Measurements from ENCODE around the gene CCDC183. TPM values are rescaled to one million over a fixed set of nuclear protein-coding genes. Genes with fewer than 3 reads are reported as not detected.
"Not testable (repeated sequence)": the region's sequence is repeated elsewhere in the genome, so short reads cannot be mapped to it uniquely, and the experiment has no call there.

The CCDC183 gene
- total and polyA plus RNA-seq, 2 donors from 2014 or later, result 0.88 to 3.1 TPM

GRCh38 chr9:136754059-136754572 lies 42.0 kb upstream of the CCDC183 start:
- intact Hi-C loops (cut with DNase I), result no loop called here
- DNase-seq, result no peak
- no peak for FAIRE-seq

GRCh38 chr9:136754626-136755301 lies 41.4 kb upstream of the CCDC183 start:
- DNase-seq, result no peak
- Histone ChIP-seq H3K27ac (ENCODE audit: low read depth in 2 of 2, low read length in 2 of 2) (no peak overlapping the region), H3K4me1 (ENCODE audit: control insufficient read depth in 2 of 3, insufficient read depth in 2 of 3, low read depth in 1 of 3, low read length in 3 of 3) (no peaks in the 10 kb centered on the region), H3K4me3 (ENCODE audit: low read length in 3 of 3) (no peak overlapping the region), H3K36me3 (ENCODE audit: control insufficient read depth in 2 of 3, insufficient read depth in 3 of 3, low read length in 3 of 3) (no peaks in the 10 kb centered on the region), H3K9me3 (ENCODE audit: control insufficient read depth in 2 of 3, insufficient read depth in 1 of 3, low read length in 3 of 3) (peaks cover 0 to 16% (median 0%) of the 10 kb centered on the region in 3 donors), H3K9ac (ENCODE audit: low read length in 3 of 3) (no peak overlapping the region), H3K27me3 (ENCODE audit: control insufficient read depth, insufficient read depth, low read length) (no peaks in the 10 kb centered on the region)
- no peak for TF ChIP-seq CTCF (IDR thresholded peaks at IDR 0.05; ENCODE audit: borderline replicate concordance, extremely low read depth, insufficient read depth)
- no peak for FAIRE-seq
- intact Hi-C loops (cut with DNase I), result no loop called here

More at GRCh38 chr9:136754059-136754572, 42.0 kb upstream of the CCDC183 start:
- no peak overlapping the region for H3K9ac ChIP-seq (ENCODE audit: low read length in 3 of 3)
- no peaks in the 10 kb centered on the region for H3K27me3 ChIP-seq (ENCODE audit: control insufficient read depth, insufficient read depth, low read length)
- no peaks in the 10 kb centered on the region for H3K4me1 ChIP-seq (ENCODE audit: control insufficient read depth in 2 of 3, insufficient read depth in 2 of 3, low read depth in 1 of 3, low read length in 3 of 3)
- H3K9me3 ChIP-seq (ENCODE audit: control insufficient read depth in 2 of 3, insufficient read depth in 1 of 3, low read length in 3 of 3), result peaks cover 0 to 16% (median 0%) of the 10 kb centered on the region in 3 donors
- no peak overlapping the region for H3K4me3 ChIP-seq (ENCODE audit: low read length in 3 of 3)
- no peak for TF ChIP-seq CTCF (IDR thresholded peaks at IDR 0.05; ENCODE audit: borderline replicate concordance, extremely low read depth, insufficient read depth)
- no peaks in the 10 kb centered on the region for H3K36me3 ChIP-seq (ENCODE audit: control insufficient read depth in 2 of 3, insufficient read depth in 3 of 3, low read length in 3 of 3)
- H3K27ac ChIP-seq (ENCODE audit: low read depth in 2 of 2, low read length in 2 of 2), result no peak overlapping the region

GRCh38 chr9:136755302-136756133 lies 40.6 kb upstream of the CCDC183 start:
- intact Hi-C loops (cut with DNase I); H3K4me1 ChIP-seq (ENCODE audit: control insufficient read depth in 2 of 3, insufficient read depth in 2 of 3, low read depth in 1 of 3, low read length in 3 of 3); H3K4me3 ChIP-seq (ENCODE audit: low read length in 3 of 3); H3K9ac ChIP-seq (ENCODE audit: low read length in 3 of 3); H3K36me3 ChIP-seq (ENCODE audit: control insufficient read depth in 2 of 3, insufficient read depth in 3 of 3, low read length in 3 of 3); FAIRE-seq; H3K27ac ChIP-seq (ENCODE audit: low read depth in 2 of 2, low read length in 2 of 2); DNase-seq; H3K27me3 ChIP-seq (ENCODE audit: control insufficient read depth, insufficient read depth, low read length): not testable (repeated sequence)
- H3K9me3 ChIP-seq (ENCODE audit: control insufficient read depth in 2 of 3, insufficient read depth in 1 of 3, low read length in 3 of 3), result peaks cover 0 to 16% (median 0%) of the 10 kb centered on the region in 3 donors

- Histone ChIP-seq H3K27ac (ENCODE audit: low read depth in 2 of 2, low read length in 2 of 2) (no peak overlapping the region), H3K9me3 (ENCODE audit: control insufficient read depth in 2 of 3, insufficient read depth in 1 of 3, low read length in 3 of 3) (peaks cover 0 to 16% (median 0%) of the 10 kb centered on the region in 3 donors), H3K27me3 (ENCODE audit: control insufficient read depth, insufficient read depth, low read length) (no peaks in the 10 kb centered on the region), H3K36me3 (ENCODE audit: control insufficient read depth in 2 of 3, insufficient read depth in 3 of 3, low read length in 3 of 3) (no peaks in the 10 kb centered on the region), H3K4me1 (ENCODE audit: control insufficient read depth in 2 of 3, insufficient read depth in 2 of 3, low read depth in 1 of 3, low read length in 3 of 3) (no peaks in the 10 kb centered on the region), H3K9ac (ENCODE audit: low read length in 3 of 3) (no peak overlapping the region), H3K4me3 (ENCODE audit: low read length in 3 of 3) (no peak overlapping the region)
- FAIRE-seq (no peak), DNase-seq (no peak)
- no peak for TF ChIP-seq CTCF (IDR thresholded peaks at IDR 0.05; ENCODE audit: borderline replicate concordance, extremely low read depth, insufficient read depth)
- intact Hi-C loops (cut with DNase I), result no loop called here
Measured at GRCh38 chr9:136756134-136756438, 40.1 kb upstream of the CCDC183 start.

Data from kidney (tissue), 14 donors.